Loucy (cell line): ENCODE measurements around the gene PUSL1.
"Not testable (repeated sequence)": the region's sequence is repeated elsewhere in the genome, so short reads cannot be mapped to it uniquely, and the experiment has no call there.

Experiments
- EZH2phosphoT487 ChIP-seq: fragments of 200-600 bp; IDR thresholded peaks from 2 replicates; pipeline ENCODE4 v1.6.1; 2018; ENCODE audit warnings: antibody characterized with exemption, mild to moderate bottlenecking, moderate library complexity, borderline replicate concordance
- TF ChIP-seq, protein P1 (sequence below): fragments of 200-600 bp; sonication (generic); conservative IDR thresholded peaks from 2 replicates; pipeline ENCODE4 v1.5.1; 2014; ENCODE audit warnings: mild to moderate bottlenecking, antibody characterized with exemption, low read length

DNA sequence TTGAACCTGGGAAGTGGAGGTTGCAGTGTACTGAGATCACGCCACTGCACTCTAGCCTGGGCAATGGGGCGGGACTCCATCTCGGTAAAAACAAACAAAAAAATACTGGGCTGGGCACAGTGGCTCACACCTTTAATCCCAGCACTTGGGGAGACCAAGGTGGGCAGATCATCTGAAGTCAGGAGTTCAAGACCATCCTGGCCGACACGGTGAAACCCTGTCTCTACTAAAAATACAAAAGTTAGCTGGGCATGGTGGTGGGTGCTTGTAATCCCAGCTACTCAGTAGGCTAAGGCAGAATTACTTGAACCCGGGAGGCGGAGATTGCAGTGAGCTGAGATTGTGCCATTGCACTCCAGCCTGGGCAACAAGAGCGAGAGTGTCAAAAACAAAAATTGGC lies 7.8 kb downstream of the PUSL1 start:
- TF ChIP-seq, protein P1, sequence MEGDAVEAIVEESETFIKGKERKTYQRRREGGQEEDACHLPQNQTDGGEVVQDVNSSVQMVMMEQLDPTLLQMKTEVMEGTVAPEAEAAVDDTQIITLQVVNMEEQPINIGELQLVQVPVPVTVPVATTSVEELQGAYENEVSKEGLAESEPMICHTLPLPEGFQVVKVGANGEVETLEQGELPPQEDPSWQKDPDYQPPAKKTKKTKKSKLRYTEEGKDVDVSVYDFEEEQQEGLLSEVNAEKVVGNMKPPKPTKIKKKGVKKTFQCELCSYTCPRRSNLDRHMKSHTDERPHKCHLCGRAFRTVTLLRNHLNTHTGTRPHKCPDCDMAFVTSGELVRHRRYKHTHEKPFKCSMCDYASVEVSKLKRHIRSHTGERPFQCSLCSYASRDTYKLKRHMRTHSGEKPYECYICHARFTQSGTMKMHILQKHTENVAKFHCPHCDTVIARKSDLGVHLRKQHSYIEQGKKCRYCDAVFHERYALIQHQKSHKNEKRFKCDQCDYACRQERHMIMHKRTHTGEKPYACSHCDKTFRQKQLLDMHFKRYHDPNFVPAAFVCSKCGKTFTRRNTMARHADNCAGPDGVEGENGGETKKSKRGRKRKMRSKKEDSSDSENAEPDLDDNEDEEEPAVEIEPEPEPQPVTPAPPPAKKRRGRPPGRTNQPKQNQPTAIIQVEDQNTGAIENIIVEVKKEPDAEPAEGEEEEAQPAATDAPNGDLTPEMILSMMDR = not testable (repeated sequence)
- TF ChIP-seq EZH2phosphoT487 = not testable (repeated sequence)
